Measurements from ENCODE around the gene RGS3.

RGS3 gene

DNA sequence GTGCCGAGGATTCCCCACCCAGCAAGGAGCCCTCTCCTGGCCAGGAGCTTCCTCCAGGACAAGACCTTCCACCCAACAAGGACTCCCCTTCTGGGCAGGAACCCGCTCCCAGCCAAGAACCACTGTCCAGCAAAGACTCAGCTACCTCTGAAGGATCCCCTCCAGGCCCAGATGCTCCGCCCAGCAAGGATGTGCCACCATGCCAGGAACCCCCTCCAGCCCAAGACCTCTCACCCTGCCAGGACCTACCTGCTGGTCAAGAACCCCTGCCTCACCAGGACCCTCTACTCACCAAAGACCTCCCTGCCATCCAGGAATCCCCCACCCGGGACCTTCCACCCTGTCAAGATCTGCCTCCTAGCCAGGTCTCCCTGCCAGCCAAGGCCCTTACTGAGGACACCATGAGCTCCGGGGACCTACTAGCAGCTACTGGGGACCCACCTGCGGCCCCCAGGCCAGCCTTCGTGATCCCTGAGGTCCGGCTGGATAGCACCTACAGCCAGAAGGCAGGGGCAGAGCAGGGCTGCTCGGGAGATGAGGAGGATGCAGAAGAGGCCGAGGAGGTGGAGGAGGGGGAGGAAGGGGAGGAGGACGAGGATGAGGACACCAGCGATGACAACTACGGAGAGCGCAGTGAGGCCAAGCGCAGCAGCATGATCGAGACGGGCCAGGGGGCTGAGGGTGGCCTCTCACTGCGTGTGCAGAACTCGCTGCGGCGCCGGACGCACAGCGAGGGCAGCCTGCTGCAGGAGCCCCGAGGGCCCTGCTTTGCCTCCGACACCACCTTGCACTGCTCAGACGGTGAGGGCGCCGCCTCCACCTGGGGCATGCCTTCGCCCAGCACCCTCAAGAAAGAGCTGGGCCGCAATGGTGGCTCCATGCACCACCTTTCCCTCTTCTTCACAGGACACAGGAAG, 120.2 kb downstream of the RGS3 start:
- no peak for DNase-seq

DNA sequence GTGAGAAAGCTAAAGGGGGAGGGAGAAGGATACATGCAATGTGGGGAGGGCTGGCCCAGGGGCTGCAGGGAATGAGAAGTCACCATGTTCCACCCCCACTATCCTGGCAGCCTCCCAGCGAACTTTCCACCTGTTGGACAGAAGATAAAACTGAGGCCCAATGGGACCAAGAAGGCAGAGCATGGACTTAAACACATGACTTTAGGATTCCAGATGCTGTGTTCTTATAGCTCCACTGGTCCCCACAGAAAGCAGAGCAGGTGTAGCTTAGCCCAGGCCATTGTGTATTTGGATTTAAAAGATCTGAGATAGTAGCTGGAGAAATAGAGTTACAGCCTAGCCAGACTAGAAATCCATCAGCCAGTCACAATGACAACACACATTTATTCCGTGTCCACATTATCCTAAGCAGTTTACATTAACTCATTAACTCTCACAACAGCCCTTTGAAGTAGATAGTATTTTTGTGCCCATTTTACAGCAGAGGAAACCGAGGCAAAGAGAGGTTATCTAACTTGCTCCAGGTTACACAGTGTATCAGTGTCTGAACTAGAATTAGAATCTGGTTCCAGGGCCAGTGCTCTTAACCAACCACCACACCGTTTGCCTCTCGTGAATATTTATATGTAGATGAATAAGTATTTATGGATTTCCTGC, 121.0 kb downstream of the RGS3 start:
- DNase-seq = no peak

DNA sequence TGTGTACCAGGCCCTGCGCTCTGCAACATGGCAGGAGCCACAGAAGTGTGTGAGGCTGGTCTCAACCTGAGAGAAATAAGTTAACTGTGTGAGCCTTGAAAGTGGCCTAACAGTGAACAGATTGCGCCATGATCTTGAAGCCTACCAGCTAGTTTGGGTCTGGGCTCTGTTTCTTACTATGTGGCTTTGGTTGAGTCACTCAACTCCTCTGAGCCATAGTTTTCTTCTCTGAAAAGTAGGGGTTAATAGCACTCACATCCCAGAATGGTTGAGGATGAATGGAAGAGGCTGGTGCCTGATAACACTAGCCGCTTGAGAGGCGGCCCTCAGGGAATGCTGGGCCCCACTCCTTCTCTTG, 121.5 kb downstream of the RGS3 start:
- DNase-seq = no peak

DNA sequence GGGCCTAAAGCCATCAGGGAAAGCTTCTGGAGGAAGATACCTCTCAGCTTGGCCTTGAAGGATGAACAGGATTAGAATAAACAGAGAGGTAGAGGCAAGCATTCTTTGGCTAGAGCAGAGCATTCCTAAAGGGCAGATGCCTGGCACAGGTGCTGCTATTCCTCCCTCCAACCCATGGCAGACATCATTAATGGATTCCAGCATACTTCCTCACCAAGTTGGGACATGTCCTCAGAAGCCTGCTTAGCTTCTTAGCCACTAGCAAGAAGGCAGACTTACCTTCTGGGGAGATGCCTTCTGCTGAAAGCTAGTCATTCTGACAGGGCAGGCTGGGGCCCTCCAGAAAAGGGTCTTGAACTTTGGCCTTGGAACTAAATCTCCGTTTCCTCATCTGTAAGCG, 122.0 kb downstream of the RGS3 start:
- DNase-seq = no peak

DNA sequence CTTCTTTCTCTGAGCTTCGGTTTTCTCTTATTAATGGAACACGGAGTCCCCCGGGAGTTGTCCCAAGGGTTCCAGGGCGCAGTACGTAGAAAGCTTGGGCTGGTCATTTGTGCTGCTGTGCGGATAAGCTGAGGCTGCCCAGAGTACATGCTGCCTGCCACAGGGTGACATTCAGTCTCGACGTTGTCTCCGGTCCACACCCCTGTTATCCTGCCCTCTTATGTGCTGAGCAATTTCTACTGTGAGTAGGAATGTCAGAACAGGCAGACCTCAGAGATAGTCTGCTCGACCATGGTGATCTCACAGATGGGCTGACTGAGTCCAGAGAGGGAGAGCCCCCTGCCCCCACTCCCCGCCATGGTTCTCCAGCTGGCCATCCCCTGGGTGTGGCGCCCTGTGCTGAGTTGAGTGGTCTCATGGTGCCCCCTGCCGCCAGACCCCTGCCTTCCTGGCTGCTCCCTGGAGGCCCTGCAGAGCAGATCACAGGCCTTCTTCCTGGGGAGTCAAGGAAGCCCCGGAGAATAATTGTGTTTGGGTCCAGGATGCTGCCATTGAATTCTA, 124.0 kb downstream of the RGS3 start:
- peak in 12 of 51 donors; percentile 10 to 46 (median 22) for DNase-seq

DNA sequence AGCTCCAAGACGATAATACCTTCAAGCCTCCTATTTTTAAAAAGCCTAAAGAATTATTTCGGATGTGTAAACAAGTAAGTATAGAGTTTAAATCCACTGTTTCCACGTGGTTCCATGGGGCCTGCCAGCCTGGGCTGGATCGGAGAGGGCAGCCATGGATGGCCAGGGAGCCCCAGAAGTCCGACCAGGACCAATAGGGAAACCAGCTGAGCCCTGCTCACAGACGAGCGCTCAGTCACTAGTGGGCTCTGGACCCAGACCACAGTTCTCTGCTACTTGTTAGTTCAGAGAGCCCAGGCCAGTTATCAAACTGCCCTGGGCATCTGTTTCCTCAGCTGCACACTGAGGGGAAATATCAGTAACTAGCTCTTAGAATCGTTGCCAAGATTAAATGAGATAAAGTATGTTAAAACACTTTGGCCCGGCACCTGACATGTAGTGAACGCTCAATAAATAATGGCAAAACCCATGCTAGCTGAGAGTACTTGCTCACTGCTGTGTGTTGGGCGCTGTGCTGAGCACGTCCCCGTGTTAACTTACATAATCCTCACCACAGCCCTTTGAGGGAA, 124.8 kb downstream of the RGS3 start:
- DNase-seq = no peak

DNA sequence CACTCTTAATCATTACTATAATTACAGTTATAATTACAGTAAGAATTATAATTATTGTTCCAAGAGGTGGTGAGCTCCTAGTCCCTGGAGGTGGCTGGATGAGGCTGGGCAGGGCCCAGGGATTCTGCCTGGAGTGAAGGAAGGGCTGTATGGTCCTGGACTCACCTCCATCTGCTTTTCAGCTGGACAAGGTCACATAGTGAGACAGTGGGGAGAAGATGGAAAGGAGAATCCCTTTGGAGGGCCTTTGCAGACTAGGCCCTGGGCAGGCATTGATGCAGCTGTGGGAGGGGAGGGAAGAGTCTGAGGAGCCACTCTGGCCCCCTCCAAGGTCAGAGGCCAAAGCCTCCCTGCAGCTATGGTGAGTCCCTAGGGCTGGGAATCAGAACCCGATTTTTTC, 125.4 kb downstream of the RGS3 start:
- DNase-seq = no peak

DNA sequence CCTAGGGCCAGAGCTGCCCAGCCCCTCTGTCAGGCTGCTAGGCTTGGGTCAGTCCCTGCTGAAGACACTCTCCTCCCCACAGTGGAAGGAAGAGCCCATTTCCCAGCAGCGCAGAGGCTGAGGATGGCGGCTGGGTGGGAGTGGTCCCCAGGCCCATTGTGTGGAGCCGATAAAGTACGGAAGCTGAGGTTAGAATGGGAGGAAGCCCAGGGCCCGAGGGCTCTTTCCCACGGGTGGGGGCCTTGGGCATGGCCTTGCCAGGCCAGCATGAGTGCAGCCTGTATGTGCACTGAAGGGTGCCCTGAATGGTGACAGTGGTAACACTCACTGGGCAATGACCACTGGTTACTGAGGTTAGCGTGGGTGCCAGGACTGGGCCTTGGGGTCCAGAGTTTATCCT, 125.9 kb downstream of the RGS3 start:
- no peak for DNase-seq

DNA sequence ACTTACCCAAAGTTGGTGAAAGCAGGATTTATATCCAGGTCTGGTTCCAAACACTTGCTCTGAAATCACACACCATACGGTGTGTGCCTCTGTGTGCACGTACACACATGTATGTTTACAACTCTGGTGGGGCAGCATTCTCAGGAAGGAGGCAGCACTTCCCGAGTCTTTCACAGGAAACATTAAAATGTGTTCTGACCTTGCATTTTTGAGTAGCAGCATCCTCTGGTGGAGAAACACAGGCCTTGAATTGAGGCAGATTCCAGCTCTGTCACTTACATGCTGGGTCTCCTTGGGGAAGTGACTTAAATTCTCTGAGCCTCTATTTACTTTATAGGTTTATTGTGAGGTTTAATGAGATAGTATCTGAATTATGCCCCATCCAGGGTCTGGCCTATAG, 126.4 kb downstream of the RGS3 start:
- DNase-seq = no peak

DNA sequence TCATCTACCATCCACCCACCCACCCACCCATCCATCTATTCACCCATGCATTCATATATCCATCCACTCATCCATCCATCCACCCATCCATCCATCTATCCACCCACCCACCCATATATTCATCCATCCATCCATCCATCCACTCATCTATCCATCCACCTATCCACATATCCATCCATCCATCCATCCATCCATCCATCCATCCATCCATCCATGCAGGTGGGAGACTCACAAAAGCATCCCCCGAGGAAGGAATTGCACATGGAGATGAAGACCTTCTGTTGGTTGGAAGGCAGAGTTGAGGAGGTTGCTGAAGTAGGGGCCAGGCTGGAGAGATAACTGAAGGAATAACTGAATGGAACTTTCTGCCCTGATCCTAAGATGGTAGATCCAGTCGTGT, 126.9 kb downstream of the RGS3 start:
- DNase-seq = no peak

DNA sequence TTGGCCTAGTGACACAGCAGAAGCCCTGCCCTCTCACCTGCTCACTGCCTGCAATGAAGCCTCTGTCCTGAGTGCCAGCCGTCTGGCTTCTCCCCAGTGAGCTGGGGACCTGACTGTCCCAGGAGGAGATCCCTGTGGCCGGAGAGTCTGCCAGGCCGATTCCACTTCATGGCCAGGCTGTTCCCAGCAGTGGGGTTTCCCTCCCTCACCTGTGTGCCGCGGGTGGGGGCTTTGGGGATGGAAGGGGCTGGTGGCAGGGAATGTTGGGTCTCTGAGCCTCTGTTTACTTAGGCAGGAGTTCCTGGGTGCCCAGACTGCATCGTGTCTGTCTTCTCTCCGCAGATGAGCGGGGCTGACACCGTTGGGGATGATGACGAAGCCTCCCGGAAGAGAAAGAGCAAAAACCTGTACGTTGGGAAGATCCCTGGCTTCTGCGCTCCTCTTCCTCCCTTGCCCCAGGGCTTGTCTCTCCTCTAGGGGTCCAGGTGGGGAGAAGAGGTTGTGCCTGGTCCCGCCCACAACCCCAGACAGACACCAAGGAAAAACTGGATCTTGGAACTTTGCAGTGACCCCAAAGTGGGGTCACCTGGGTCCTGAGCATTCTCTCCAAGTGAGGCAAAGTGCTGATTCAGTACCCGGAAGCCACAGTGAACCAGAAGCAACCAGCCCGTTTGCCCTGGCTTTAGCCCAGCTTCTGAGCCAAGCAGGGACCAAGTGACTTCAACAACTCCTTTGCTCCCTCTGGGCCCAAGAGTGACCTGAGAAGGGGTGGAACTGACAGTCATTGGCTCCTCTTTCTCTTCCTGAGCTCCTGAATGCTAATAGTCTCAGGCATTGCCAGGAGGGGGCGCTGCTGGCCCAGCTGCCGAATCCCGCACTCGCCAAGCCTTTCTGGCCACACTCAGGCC, 127.7 kb downstream of the RGS3 start:
- peak in 47 of 51 donors; percentile 23 to 90 (median 70) for DNase-seq

DNA sequence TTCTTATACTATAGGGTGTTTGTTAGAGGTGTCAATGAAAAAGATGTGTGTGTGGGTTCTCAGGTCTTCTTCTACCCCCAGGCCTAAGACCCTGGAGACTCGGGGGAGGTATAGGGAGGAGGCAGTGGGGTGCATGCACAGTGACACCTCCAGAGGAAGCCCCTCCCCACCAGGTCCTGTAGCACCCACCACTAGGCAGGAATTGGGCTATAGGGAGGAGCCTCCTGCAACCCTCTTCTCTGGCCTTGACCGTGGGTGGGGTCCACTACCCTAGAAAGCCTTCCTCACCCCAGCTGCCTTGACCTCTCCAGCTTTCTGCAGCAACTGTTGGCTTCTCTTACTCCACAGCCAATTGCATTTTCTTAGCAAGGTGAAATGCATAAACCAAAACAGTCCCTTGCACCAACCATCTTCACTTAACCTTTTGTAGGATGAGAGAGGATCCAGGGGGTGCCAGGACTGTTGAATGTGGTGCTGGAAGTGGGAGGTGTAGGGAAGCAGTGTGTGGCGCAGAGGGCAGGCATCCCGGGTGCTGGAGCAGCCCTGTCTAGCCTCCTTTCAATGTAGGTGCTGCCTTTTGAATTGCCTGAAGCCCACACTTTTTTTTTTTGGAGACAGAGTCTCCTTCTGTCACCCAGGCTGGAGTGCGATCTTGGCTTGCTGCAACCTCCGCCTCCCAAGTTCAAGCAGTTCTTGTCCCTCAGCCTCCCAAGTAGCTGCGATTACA, 128.5 kb downstream of the RGS3 start:
- DNase-seq = peak in 1 of 51 donors; percentile 18

DNA sequence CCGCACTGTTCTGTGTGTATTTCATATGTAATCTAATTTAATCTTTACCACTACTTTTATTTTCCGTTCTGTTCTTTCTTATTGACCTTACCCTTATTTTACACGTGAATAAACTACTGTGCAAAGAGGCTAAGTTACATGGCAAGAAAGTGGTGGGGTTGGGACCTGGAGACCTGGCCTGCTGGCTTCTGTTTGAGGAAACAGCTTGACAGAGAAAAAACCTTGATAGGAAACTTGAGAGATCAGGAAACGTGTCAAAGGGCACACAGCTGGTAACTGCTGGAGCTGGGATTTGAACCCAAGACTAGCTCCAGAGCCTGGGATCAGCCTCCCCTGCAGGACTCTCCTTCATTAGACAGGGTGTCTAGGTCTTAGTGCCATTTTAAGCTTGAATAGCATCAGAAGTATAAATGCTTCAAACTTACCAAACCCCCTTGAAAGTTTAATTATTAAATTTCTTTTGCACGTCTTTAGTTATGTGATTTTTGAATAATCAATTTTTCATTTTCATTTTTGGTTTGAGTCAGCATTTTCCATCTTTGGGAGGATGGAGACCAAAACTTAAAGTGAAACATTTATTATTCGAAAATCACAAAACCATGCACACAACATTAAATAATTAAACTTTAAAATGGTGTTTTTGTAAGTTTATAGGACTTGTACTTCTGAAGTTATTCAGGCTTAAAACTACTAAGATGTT, 129.5 kb downstream of the RGS3 start:
- DNase-seq = no peak

DNA sequence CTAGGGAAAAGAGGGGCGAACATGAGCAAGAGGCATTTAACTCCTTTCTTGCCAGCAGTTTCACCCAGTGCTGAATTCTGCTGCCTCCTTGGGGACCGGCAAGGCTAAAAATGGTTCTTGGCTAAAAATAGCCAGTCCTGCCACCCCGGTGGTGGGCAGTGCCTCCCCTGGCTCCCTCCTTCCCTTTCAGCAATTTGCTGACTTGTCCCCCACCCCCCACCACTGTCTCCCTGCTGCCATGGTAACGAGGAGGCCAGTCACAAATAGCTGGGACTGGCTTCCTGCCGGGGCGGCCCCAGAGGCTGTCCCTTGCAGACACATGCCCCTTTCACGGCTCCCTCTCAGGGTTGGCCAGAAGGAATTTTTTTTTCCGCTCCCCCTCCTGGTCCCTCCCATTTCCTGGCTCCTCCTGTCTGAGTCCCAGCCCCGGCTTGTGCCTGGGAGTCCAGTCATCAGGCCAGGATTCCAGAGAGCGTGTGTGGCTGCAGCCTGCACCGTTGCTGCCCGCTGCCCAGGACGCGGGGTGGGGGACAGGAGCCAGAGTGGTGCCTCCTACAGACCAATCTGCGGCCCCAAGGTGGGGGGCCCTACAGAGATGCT, 130.3 kb downstream of the RGS3 start:
- DNase-seq = peak in 49 of 51 donors; percentile 29 to 95 (median 81)

DNA sequence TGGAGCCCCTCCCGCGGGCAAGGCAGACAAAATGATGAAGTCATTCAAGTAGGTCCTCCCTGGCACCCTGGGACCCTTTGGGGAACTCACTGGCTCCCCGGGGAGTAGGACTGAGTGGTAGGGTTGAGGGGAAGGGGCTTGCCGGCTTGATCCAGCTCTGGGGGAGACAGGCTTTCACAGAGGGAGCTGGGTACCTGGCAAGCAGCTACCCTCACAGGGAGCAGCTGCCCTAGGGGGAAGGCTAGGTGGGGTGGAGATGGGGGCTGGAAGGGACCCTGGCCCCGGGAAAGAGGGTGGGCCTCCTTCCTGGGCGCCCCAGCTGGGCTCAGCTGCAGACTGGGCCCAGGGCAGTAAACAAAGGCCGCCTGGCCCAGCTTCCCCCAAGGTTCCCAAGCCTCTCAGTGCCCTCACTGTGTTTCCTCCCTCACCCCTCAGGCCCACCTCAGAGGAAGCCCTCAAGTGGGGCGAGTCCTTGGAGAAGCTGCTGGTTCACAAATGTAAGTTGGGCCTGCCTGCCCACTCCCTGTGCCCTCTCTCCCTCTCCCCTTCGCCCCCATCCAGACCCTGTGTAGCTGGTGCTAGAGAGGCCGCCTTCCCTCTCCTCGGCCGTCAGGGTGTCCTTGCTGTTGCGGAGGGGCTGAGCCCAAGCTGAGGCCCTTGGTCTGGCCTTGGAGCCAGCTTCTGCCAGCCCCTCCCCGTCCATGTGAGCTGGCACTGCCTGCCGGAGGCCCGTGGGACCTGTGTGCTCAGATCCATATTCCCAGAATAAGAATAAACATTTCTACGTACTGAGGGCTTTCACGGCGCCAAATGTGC, 131.2 kb downstream of the RGS3 start:
- DNase-seq = peak in 1 of 51 donors; percentile 57

DNA sequence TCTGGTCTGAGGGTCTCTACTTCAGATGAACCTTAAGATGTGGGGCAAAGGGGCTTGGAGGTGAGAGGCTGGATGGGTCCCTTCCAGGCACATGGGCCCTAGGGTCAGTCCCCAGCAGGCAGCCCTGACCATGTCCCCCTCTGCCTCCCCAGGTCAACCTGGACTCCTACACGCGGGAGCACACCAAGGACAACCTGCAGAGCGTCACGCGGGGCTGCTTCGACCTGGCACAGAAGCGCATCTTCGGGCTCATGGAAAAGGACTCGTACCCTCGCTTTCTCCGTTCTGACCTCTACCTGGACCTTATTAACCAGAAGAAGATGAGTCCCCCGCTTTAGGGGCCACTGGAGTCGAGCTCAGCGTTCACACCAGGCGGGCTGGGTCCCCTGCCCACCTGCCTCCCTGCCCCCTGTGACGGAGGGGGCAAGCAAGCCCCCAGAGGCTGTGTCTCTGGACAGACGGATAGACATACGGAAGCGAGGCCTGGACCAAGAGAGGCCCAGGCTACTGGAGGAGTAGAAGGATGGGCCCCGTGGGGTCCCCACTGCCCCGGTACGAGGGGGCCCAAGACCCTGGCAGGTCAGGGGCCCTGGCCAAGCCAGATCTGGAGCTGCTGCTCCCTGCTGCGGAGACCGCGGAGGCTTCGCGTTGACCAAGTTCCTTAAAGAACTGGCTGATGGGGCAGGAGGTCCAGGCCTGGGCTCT, 133.2 kb downstream of the RGS3 start:
- no peak for DNase-seq

DNA sequence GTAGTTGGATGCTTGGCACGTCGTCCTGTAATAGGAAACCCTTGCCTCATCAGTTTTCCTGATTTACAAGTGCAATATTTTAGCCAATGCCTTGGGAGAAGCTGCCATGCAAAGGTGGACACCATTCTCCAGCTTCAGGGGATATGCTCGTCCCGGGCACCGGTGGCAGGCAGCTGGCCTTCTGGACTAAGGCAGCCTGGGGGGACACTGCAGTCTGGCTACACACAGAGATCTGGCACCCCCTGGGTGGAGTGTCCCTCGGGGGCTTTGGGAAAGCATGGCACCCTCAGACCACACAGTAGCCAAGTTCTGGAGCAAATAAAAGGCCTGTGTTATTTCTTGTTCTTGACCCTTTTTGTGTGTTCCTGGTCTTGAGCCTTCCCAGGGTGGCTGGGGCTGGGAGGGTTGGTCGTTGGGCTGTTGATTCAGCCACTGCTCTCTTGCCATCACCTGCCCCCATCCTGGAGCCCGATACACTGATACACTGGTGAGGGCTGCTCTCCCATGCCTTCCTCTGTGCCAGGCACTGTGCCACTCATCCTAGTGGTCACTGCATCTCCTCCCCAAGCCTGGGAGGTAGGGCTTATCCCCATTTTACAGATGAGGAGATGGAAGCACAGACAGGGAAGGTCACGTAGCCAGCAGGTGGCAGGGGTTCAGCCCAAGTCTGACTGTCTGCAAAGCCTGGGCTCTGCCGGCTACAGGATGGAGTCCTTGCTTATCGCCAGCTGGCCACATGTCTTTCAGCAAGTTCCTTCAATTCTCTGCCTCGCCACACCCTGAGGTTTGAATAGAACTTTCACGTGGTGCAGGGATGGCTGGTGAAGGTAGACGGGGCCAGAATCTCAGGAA, 134.1 kb downstream of the RGS3 start:
- no peak for DNase-seq

Measured in hypothalamus (tissue), 51 donors.